Neural progenitor cell (in vitro differentiated cells): ENCODE measurements around the gene CASK. TPM values are rescaled to one million over a fixed set of nuclear protein-coding genes. Genes with fewer than 3 reads are reported as not detected.

Experiments
- DNase-seq: peaks from one replicate; pipeline ENCODE4 v3.0.0-alpha.2; 2016; ENCODE audit warnings: low spot score
- H2AFZ ChIP-seq: fragments of 200-600 bp; sonication (generic); replicated peaks from 2 replicates; pipeline ENCODE4 v1.6.1; 2016; ENCODE audit warnings: antibody characterized with exemption
- H3F3A ChIP-seq: fragments of 200-600 bp; sonication (generic); 2 replicates; pipeline ENCODE4 v1.6.1; 2016; ENCODE audit warnings: antibody characterized with exemption, low read depth
- H3K27ac ChIP-seq: fragments of 200-600 bp; sonication (generic); 2 replicates; pipeline ENCODE4 v1.5.1; 2016; ENCODE audit warnings: mild to moderate bottlenecking
- H3K27me3 ChIP-seq: fragments of 200-600 bp; sonication (generic); 2 replicates; pipeline ENCODE4 v1.6.1; 2016; ENCODE audit warnings: mild to moderate bottlenecking, moderate library complexity
- H3K36me3 ChIP-seq: fragments of 200-600 bp; sonication (generic); 2 replicates; pipeline ENCODE4 v1.5.1; 2016
- H3K4me1 ChIP-seq: fragments of 200-600 bp; sonication (generic); 2 replicates; pipeline ENCODE4 v1.6.1; 2016; ENCODE audit warnings: mixed run types
- H3K4me2 ChIP-seq: fragments of 200-600 bp; sonication (generic); 2 replicates; pipeline ENCODE4 v1.6.1; 2016
- H3K4me3 ChIP-seq: fragments of 200-600 bp; sonication (generic); 2 replicates; pipeline ENCODE4 v1.5.1; 2016
- H3K79me2 ChIP-seq: fragments of 200-600 bp; sonication (generic); 2 replicates; pipeline ENCODE4 v1.6.1; 2016; ENCODE audit warnings: low read depth
- H3K9ac ChIP-seq: fragments of 200-600 bp; sonication (generic); 2 replicates; pipeline ENCODE4 v1.6.1; 2016
- H3K9me3 ChIP-seq: fragments of 200-600 bp; sonication (generic); 2 replicates; pipeline ENCODE4 v1.5.1; 2016; ENCODE audit warnings: low read depth
- H4K20me1 ChIP-seq: fragments of 200-600 bp; sonication (generic); 2 replicates; pipeline ENCODE4 v1.6.1; 2016; ENCODE audit warnings: low read depth
- H3K27ac Mint-ChIP-seq: 3 replicates; pipeline ENCODE4 v1.8.0; 2021; ENCODE audit warnings: mixed read lengths
- H3K27me3 Mint-ChIP-seq: 2 replicates; pipeline ENCODE4 v1.8.0; 2022; ENCODE audit warnings: low read depth, mild to moderate bottlenecking, inconsistent platforms, moderate library complexity, mixed read lengths; ENCODE audit not compliant: insufficient read depth
- H3K36me3 Mint-ChIP-seq: 3 replicates; pipeline ENCODE4 v1.8.0; 2021; ENCODE audit warnings: mixed read lengths
- H3K4me1 Mint-ChIP-seq: 3 replicates; pipeline ENCODE4 v1.8.0; 2021; ENCODE audit warnings: mixed read lengths
- H3K4me3 Mint-ChIP-seq: 3 replicates; pipeline ENCODE4 v1.8.0; 2021; ENCODE audit warnings: mild to moderate bottlenecking, moderate library complexity, mixed read lengths
- H3K9me3 Mint-ChIP-seq: 3 replicates; pipeline ENCODE4 v1.8.0; 2020; ENCODE audit warnings: mixed read lengths
- EZH2 ChIP-seq: fragments of 200-600 bp; sonication (generic); IDR thresholded peaks from 2 replicates; pipeline ENCODE4 v1.6.1; 2017; ENCODE audit warnings: antibody characterized with exemption, mild to moderate bottlenecking, moderate library complexity
- EZH2phosphoT487 ChIP-seq: fragments of 200-600 bp; sonication (generic); IDR thresholded peaks from 2 replicates; pipeline ENCODE4 v1.6.1; 2017; ENCODE audit warnings: antibody characterized with exemption
- total RNA-seq: library from RNA; depleted of rRNA; stranded (reverse); fragments of >200 nt; gene quantifications from 2 replicates; pipeline ENCODE4 v1.2.3, GENCODE V29; 2015; ENCODE audit warnings: low replicate concordance
- TF ChIP-seq, protein P1 (sequence below): fragments of 200-600 bp; sonication (generic); IDR thresholded peaks from 2 replicates; pipeline ENCODE4 v1.5.1; 2017; ENCODE audit warnings: antibody characterized with exemption, mild to moderate bottlenecking

CASK gene
- total RNA-seq, 1 donor from 2014 or later: 85.4 TPM

DNA sequence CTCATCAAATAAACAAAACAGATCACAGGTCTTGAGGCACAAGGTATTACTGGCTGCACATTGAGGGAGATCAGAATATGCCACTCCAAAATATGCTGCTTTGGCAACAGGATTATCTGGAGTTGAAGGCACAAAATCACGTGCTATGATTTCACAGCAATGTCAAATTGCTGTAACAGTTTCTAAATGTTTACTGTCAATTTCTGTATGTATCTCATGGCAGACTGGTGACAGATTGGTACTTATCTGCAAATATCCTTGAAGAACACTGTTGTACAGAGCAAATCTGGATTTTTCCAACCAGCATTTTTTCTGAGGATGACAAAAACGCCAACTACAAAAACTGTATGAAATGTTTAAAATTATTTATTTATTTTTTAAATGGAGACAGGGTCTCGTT lies 172.6 kb downstream of the CASK start:
- H3K4me3 Mint-ChIP-seq: no peak overlapping the region
- H3K4me1 Mint-ChIP-seq: no peaks in the 10 kb centered on the region
- H3K36me3 Mint-ChIP-seq: no peaks in the 10 kb centered on the region
- Histone ChIP-seq H3K9ac (no peak overlapping the region), H3K9me3 (no peaks in the 10 kb centered on the region), H3K36me3 (peaks cover 3% of the 10 kb centered on the region), H3K79me2 (peaks cover 7% of the 10 kb centered on the region), H3K4me3 (no peak overlapping the region), H3F3A (peaks cover 4% of the 10 kb centered on the region), H3K4me1 (no peaks in the 10 kb centered on the region), H3K4me2 (no peak overlapping the region), H4K20me1 (no peaks in the 10 kb centered on the region), H3K27ac (no peak overlapping the region), H2AFZ (no peak overlapping the region), H3K27me3 (no peaks in the 10 kb centered on the region)
- DNase-seq: no peak
- H3K9me3 Mint-ChIP-seq: no peaks in the 10 kb centered on the region
- TF ChIP-seq, protein P1, sequence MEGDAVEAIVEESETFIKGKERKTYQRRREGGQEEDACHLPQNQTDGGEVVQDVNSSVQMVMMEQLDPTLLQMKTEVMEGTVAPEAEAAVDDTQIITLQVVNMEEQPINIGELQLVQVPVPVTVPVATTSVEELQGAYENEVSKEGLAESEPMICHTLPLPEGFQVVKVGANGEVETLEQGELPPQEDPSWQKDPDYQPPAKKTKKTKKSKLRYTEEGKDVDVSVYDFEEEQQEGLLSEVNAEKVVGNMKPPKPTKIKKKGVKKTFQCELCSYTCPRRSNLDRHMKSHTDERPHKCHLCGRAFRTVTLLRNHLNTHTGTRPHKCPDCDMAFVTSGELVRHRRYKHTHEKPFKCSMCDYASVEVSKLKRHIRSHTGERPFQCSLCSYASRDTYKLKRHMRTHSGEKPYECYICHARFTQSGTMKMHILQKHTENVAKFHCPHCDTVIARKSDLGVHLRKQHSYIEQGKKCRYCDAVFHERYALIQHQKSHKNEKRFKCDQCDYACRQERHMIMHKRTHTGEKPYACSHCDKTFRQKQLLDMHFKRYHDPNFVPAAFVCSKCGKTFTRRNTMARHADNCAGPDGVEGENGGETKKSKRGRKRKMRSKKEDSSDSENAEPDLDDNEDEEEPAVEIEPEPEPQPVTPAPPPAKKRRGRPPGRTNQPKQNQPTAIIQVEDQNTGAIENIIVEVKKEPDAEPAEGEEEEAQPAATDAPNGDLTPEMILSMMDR: no peak
- TF ChIP-seq EZH2phosphoT487: no peak
- TF ChIP-seq EZH2: no peak
- no peaks in the 10 kb centered on the region for H3K27me3 Mint-ChIP-seq
- no peak overlapping the region for H3K27ac Mint-ChIP-seq

DNA sequence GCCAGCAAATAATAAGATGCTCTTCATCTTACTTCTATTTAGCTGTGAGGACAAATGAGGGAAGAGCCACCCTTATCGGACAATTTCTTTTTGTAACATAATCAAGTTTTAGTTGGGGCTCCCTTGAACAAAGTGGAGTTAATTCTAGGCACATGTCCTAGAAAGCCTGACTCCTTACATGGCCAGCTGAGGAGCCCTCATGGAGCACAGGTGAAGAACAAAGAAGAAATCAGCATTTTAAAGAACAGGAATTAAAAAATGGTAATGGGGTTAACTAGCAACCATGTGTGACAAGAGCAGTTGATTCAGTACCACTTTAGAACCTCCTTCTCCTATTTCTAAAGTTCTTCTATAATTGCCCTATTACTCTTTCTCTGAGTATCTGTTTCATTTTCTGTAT lies 183.5 kb downstream of the CASK start:
- H3K4me1 Mint-ChIP-seq: no peaks in the 10 kb centered on the region
- no peak overlapping the region for H3K27ac Mint-ChIP-seq
- Histone ChIP-seq H3K27me3 (no peaks in the 10 kb centered on the region), H4K20me1 (no peaks in the 10 kb centered on the region), H3K4me2 (no peak overlapping the region), H3K79me2 (no peaks in the 10 kb centered on the region), H3K27ac (no peak overlapping the region), H3K9me3 (no peaks in the 10 kb centered on the region), H3K4me1 (no peaks in the 10 kb centered on the region), H3K36me3 (no peaks in the 10 kb centered on the region), H3K9ac (no peak overlapping the region), H2AFZ (no peak overlapping the region), H3F3A (peaks cover 4% of the 10 kb centered on the region), H3K4me3 (no peak overlapping the region)
- TF ChIP-seq, protein P1: no peak
- TF ChIP-seq EZH2phosphoT487: no peak
- DNase-seq: no peak
- no peak overlapping the region for H3K4me3 Mint-ChIP-seq
- H3K9me3 Mint-ChIP-seq: no peaks in the 10 kb centered on the region
- peaks cover 7% of the 10 kb centered on the region for H3K36me3 Mint-ChIP-seq
- no peaks in the 10 kb centered on the region for H3K27me3 Mint-ChIP-seq

DNA sequence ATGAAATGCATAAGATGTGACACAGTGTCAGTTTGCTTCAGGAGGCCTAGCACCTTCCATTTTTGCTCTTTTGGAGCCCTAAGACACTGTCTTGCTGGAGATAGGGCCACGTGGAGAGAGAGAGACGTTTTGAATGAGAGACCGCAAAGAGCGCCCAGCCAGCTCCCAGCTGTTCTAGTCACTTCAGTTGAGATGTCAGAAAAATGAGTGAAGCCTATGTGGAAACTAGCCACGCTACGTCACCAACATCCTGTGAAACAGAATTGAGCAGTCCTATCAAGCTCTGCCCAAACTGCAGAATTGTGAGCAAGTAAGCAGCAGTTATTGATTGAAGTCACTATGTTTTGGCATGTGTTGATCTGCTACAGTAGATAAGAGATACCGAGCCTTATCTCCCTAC lies 186.3 kb downstream of the CASK start:
- Mint-ChIP-seq H3K27ac (no peak overlapping the region), H3K4me1 (peaks cover 4% of the 10 kb centered on the region), H3K9me3 (no peaks in the 10 kb centered on the region), H3K27me3 (no peaks in the 10 kb centered on the region), H3K4me3 (no peak overlapping the region), H3K36me3 (no peaks in the 10 kb centered on the region)
- Histone ChIP-seq H3K27me3 (no peaks in the 10 kb centered on the region), H3K27ac (no peak overlapping the region), H4K20me1 (no peaks in the 10 kb centered on the region), H3F3A (peaks cover 4% of the 10 kb centered on the region), H3K4me3 (no peak overlapping the region), H3K79me2 (no peaks in the 10 kb centered on the region), H3K4me1 (peaks cover 5% of the 10 kb centered on the region), H3K9me3 (no peaks in the 10 kb centered on the region), H3K9ac (no peak overlapping the region), H3K4me2 (no peak overlapping the region), H2AFZ (no peak overlapping the region), H3K36me3 (no peaks in the 10 kb centered on the region)
- DNase-seq: no peak
- TF ChIP-seq EZH2 (no peak), EZH2phosphoT487 (no peak)
- TF ChIP-seq, protein P1: no peak
